Measurements from ENCODE around the gene DRP2. TPM values are rescaled to one million over a fixed set of nuclear protein-coding genes. Genes with fewer than 3 reads are reported as not detected.
"Not testable (repeated sequence)": the region's sequence is repeated elsewhere in the genome, so short reads cannot be mapped to it uniquely, and the experiment has no call there.

Gene DRP2
- total RNA-seq, 4 donors from 2014 or later, result 0.08 to 0.39 (median 0.18) TPM

GRCh38 chrX:101265869-101266428 is 46.4 kb downstream of the DRP2 start:
- WGBS, 2 donors, result 72 to 76% methylated on average over 5 of the region's 5 CpGs
- H3K4me3 ChIP-seq (ENCODE audit: low read depth, poor library complexity, severe bottlenecking), result no peak overlapping the region
- TF ChIP-seq POLR2A (IDR thresholded peaks at IDR 0.05) (no peak), CTCF (IDR thresholded peaks at IDR 0.05) (no peak)
- no peak for DNase-seq (ENCODE audit: low spot score in 2 of 2)
- intact Hi-C loops (cut with DNase I; ENCODE audit: low total_unique reads), result no loop called here

GRCh38 chrX:101274198-101274597 is 54.6 kb downstream of the DRP2 start:
- TF ChIP-seq CTCF (IDR thresholded peaks at IDR 0.05), result no peak
- TF ChIP-seq POLR2A (IDR thresholded peaks at IDR 0.05), result no peak
- no peak for DNase-seq (ENCODE audit: low spot score in 2 of 2)
- 91 to 94% methylated on average over 6 of the region's 6 CpGs for WGBS, 2 donors
- intact Hi-C loops (cut with DNase I; ENCODE audit: low total_unique reads), result no loop called here
- H3K4me3 ChIP-seq (ENCODE audit: low read depth, poor library complexity, severe bottlenecking), result no peak overlapping the region

GRCh38 chrX:101276238-101276637 is 56.7 kb downstream of the DRP2 start:
- no peak for DNase-seq (ENCODE audit: low spot score in 2 of 2)
- intact Hi-C loops (cut with DNase I; ENCODE audit: low total_unique reads), result no loop called here
- H3K4me3 ChIP-seq (ENCODE audit: low read depth, poor library complexity, severe bottlenecking), result no peak overlapping the region
- no peak for TF ChIP-seq POLR2A (IDR thresholded peaks at IDR 0.05)
- no peak for TF ChIP-seq CTCF (IDR thresholded peaks at IDR 0.05)
- 79 to 88% methylated on average over 2 of the region's 2 CpGs for WGBS, 2 donors

GRCh38 chrX:101287402-101287801 is 67.8 kb downstream of the DRP2 start:
- DNase-seq (ENCODE audit: low spot score in 2 of 2), result no peak
- WGBS, 2 donors, result 2 to 6% methylated on average over 2 of the region's 2 CpGs
- intact Hi-C loops (cut with DNase I; ENCODE audit: low total_unique reads), result no loop called here
- TF ChIP-seq CTCF (IDR thresholded peaks at IDR 0.05), result no peak
- TF ChIP-seq POLR2A (IDR thresholded peaks at IDR 0.05), result no peak
- H3K4me3 ChIP-seq (ENCODE audit: low read depth, poor library complexity, severe bottlenecking), result no peak overlapping the region

GRCh38 chrX:101290957-101291603 is 71.5 kb downstream of the DRP2 start, which contains the start of gene TAF7L:
Gene TAF7L (minus strand): TSS chrX:101291334. CDS start chrX:101287543, 3,791 bp downstream.
- H3K4me3 ChIP-seq (ENCODE audit: low read depth, poor library complexity, severe bottlenecking), result no peak within 1 kb of the TSS
- DNase-seq (ENCODE audit: low spot score in 2 of 2), result no peak
- TF ChIP-seq POLR2A (IDR thresholded peaks at IDR 0.05), result no peak
- WGBS, 2 donors, result 47 to 58% methylated on average over 5 to 75 of the region's 75 CpGs
- intact Hi-C loops (cut with DNase I; ENCODE audit: low total_unique reads), result no loop called here

- 90 to 92% methylated on average over 3 of the region's 3 CpGs for WGBS, 2 donors
- intact Hi-C loops (cut with DNase I; ENCODE audit: low total_unique reads); H3K4me3 ChIP-seq (ENCODE audit: low read depth, poor library complexity, severe bottlenecking); DNase-seq (ENCODE audit: low spot score in 2 of 2): not testable (repeated sequence)
Observed at GRCh38 chrX:101295603-101296002, 76.0 kb downstream of the DRP2 start.

GRCh38 chrX:101303790-101304189 is 84.2 kb downstream of the DRP2 start:
- no peak for DNase-seq (ENCODE audit: low spot score in 2 of 2)
- no peak for TF ChIP-seq CTCF (IDR thresholded peaks at IDR 0.05)
- no peak for TF ChIP-seq POLR2A (IDR thresholded peaks at IDR 0.05)
- intact Hi-C loops (cut with DNase I; ENCODE audit: low total_unique reads), result no loop called here
- WGBS, 2 donors, result 86 to 94% methylated on average over 1 of the region's 1 CpG
- no peak overlapping the region for H3K4me3 ChIP-seq (ENCODE audit: low read depth, poor library complexity, severe bottlenecking)
